Measurements from ENCODE around the gene ANKRD65. TPM values are rescaled to one million over a fixed set of nuclear protein-coding genes. Genes with fewer than 3 reads are reported as not detected.

ANKRD65 gene
- total and polyA plus RNA-seq, 8 donors: 2.3 to 41.8 (median 14.0) TPM

GRCh38 chr1:1442069-1442770 lies 21.1 kb upstream of the ANKRD65 start:
- intact Hi-C loops (cut with DNase I): loop anchor here in 2 of 3 donors (5.0 kb wide), 2 partner anchors 40 to 55 kb away; no protein-coding TSS in a partner anchor
- no peaks in the 10 kb centered on the region for H3K27me3 ChIP-seq
- TF ChIP-seq, protein P1, sequence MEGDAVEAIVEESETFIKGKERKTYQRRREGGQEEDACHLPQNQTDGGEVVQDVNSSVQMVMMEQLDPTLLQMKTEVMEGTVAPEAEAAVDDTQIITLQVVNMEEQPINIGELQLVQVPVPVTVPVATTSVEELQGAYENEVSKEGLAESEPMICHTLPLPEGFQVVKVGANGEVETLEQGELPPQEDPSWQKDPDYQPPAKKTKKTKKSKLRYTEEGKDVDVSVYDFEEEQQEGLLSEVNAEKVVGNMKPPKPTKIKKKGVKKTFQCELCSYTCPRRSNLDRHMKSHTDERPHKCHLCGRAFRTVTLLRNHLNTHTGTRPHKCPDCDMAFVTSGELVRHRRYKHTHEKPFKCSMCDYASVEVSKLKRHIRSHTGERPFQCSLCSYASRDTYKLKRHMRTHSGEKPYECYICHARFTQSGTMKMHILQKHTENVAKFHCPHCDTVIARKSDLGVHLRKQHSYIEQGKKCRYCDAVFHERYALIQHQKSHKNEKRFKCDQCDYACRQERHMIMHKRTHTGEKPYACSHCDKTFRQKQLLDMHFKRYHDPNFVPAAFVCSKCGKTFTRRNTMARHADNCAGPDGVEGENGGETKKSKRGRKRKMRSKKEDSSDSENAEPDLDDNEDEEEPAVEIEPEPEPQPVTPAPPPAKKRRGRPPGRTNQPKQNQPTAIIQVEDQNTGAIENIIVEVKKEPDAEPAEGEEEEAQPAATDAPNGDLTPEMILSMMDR (IDR thresholded peaks at IDR 0.05): no peak
- H3K9me3 ChIP-seq: no peaks in the 10 kb centered on the region
- 57 to 61% methylated on average over 32 of the region's 32 CpGs for WGBS, 2 donors
- FAIRE-seq (no peak), DNase-seq (peak; percentile 72 to 88 (median 80)), ATAC-seq (peak; percentile 43 to 61 (median 55))
- no peaks in the 10 kb centered on the region for H3K36me3 ChIP-seq
- H3K4me3 ChIP-seq: no peak overlapping the region
- peaks cover 23 to 27% (median 24%) of the 10 kb centered on the region in 3 donors for H3K4me1 ChIP-seq
- peak overlapping the region in 3 of 4 donors; percentile 20 to 53 (median 33) for H3K27ac ChIP-seq

GRCh38 chr1:1441002-1441888 lies 20.2 kb upstream of the ANKRD65 start:
- no peaks in the 10 kb centered on the region for H3K36me3 ChIP-seq
- FAIRE-seq (no peak), DNase-seq (peak; percentile 44 to 87 (median 72)), ATAC-seq (peak; percentile 63 to 72 (median 65))
- no peaks in the 10 kb centered on the region for H3K9me3 ChIP-seq
- WGBS, 2 donors: 20 to 25% methylated on average over 29 of the region's 29 CpGs
- H3K27me3 ChIP-seq: no peaks in the 10 kb centered on the region
- H3K4me1 ChIP-seq: peaks cover 33 to 34% (median 33%) of the 10 kb centered on the region in 3 donors
- no peak overlapping the region for H3K4me3 ChIP-seq
- intact Hi-C loops (cut with DNase I): loop anchor here in 2 of 3 donors (5.0 kb wide), 2 partner anchors 39 to 56 kb away; no protein-coding TSS in a partner anchor
- peak overlapping the region in 2 of 4 donors; percentile 20 to 53 for H3K27ac ChIP-seq
- TF ChIP-seq, protein P1 (IDR thresholded peaks at IDR 0.05): peak; percentile 80 to 93 (median 88)

DNA sequence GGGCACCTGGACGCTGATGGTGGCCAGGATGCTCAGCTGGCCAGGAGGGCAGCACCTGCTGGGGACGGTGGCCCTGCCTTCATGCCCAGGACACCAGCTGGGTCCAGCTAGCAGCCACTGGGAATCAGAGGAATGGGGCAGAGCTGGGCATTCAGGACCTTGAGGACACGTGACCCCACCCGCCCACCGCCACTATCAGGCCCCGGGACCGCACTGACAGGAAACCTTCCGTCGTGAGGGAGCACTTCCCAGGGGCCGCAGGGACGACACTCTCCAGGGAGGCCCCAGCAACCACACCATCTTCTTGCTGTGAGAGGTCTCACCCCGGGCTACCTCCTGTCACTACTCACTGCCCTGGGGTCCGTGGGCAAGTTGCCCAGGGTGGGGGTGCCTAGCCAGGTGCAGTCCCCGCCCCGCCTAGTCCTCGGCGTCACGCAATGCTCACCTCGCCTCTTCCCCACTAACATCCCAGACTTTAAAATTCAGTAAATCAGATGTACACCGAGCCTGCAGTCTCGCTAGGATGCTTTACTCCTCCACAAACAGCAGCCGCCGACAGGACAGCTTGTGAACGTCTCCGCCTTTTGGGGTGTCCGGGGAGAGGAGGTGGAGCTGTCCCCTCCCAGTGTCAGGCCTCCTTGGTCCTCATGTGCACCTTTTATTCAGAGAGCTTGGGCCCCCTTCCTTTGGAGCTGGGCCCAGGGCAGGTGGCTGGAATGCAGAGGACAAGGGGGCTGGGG lies 19.4 kb upstream of the ANKRD65 start:
- DNase-seq (peak in 4 of 6 donors; percentile 32 to 79 (median 48)), FAIRE-seq (no peak), ATAC-seq (no peak)
- H3K4me3 ChIP-seq: no peak overlapping the region
- WGBS, 2 donors: 70 to 71% methylated on average over 26 of the region's 26 CpGs
- H3K27me3 ChIP-seq: no peaks in the 10 kb centered on the region
- H3K27ac ChIP-seq: no peak overlapping the region
- no peaks in the 10 kb centered on the region for H3K9me3 ChIP-seq
- intact Hi-C loops (cut with DNase I): loop anchor here in 2 of 3 donors (5.0 kb wide), 2 partner anchors 38 to 57 kb away; no protein-coding TSS in a partner anchor
- H3K4me1 ChIP-seq: peaks cover 33 to 36% (median 34%) of the 10 kb centered on the region in 3 donors
- TF ChIP-seq, protein P1 (IDR thresholded peaks at IDR 0.05): no peak
- no peaks in the 10 kb centered on the region for H3K36me3 ChIP-seq

DNA sequence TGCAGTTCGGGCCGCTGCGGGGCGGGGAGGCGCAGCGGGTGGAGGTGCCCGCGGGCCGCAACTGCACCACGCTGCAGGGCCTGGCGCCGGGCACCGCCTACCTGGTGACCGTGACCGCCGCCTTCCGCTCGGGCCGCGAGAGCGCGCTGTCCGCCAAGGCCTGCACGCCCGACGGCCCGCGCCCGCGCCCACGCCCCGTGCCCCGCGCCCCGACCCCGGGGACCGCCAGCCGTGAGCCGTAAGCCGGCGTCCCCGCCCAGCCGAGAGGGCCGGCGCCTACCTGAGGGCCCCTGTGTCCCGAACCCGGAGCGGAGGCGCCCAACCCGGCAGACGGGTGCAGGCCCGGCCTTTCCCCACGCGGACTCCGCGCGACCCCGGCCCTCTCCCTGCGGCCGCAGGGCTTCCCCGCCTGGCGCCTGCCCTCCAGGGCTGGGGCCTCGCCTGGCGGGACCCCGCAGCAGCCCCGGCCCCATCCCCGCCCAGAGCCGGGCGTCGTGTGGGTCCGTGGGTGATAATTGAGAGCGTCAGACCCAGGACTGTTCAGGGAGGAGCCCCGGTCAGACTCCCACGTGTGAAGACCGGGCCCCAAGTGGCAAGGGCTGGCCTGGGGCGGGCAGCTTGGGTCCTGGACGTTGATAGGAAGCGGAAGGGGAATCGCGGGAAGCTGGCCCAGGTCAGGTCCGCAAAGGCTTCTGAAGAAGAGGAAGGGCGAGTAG lies 18.6 kb upstream of the ANKRD65 start:
- intact Hi-C loops (cut with DNase I): loop anchor here (5.0 kb wide), 2 partner anchors 37 to 58 kb away; no protein-coding TSS in a partner anchor
- H3K4me3 ChIP-seq: no peak overlapping the region
- no peaks in the 10 kb centered on the region for H3K27me3 ChIP-seq
- H3K27ac ChIP-seq: no peak overlapping the region
- FAIRE-seq: no peak
- H3K4me1 ChIP-seq: peaks cover 36 to 40% (median 39%) of the 10 kb centered on the region in 3 donors
- DNase-seq: peak in 1 of 6 donors; percentile 69
- no peaks in the 10 kb centered on the region for H3K36me3 ChIP-seq
- no peak for ATAC-seq
- TF ChIP-seq, protein P1 (IDR thresholded peaks at IDR 0.05): no peak
- no peaks in the 10 kb centered on the region for H3K9me3 ChIP-seq
- 87 to 88% methylated on average over 76 to 82 of the region's 82 CpGs for WGBS, 2 donors
